HepG2 (cell line): ENCODE data around the gene NTF3. TPM values are rescaled to one million over a fixed set of nuclear protein-coding genes. Genes with fewer than 3 reads are reported as not detected.

Experiments used
- ATAC-seq: fragments of 200-7000 bp; cut with Tn5 transposase; 3 replicates; pipeline ENCODE4 v1.9.1; 2020; ENCODE audit warnings: mild to moderate bottlenecking, moderate library complexity
- BruUV-seq: library from RNA; stranded (reverse); fragments of 400-500 nt; replicated peaks from 2 replicates; lab custom pipeline; 2021; lab: Mats Ljungman, UMichigan
- CTCF ChIA-PET: fragments of 300-600 bp; formaldehyde crosslinking; extraction: SDS; loops from one replicate; lab custom pipeline; 2021; ENCODE audit warnings: low total read pairs, inconsistent platforms, low intra/inter-chr PET ratio; lab: Yijun Ruan, JAX
- POLR2A ChIA-PET: fragments of 350-600 bp; sonication (Branson Sonifier 250); formaldehyde crosslinking; loops from one replicate; lab custom pipeline; 2020; ENCODE audit warnings: antibody characterized with exemption, inconsistent platforms; lab: Yijun Ruan, JAX
- DNase-seq: peaks from one replicate; pipeline ENCODE4 v3.0.0-alpha.2; 2015; ENCODE audit warnings: low spot score
- FAIRE-seq: peaks from 3 replicates; lab custom pipeline; 2011; peaks lifted over from hg19 to GRCh38; lab: Jason Lieb, UNC
- H2AFZ ChIP-seq: one replicate; pipeline ENCODE4 v1.6.1; 2011; ENCODE audit warnings: low read length, inconsistent platforms
- H3K27ac ChIP-seq: fragments of 300-600 bp; 3 replicates; pipeline ENCODE4 v1.8.0; 2011; ENCODE audit warnings: mixed run types, mild to moderate bottlenecking, mixed read lengths, low read length, inconsistent platforms; ENCODE audit not compliant: insufficient read depth; ENCODE audit errors: extremely low read length
- H3K27me3 ChIP-seq, 2 experiments: fragments of 200-600 bp in 1 of 2; 2 replicates in 1 of 2; 3 replicates in 1 of 2; pipeline versions ENCODE4 v1.6.0 to v1.8.0; 2011; ENCODE audit warnings: low read length in 2 of 2, mild to moderate bottlenecking in 2 of 2, moderate library complexity in 2 of 2, inconsistent platforms in 1 of 2; ENCODE audit not compliant: insufficient read depth in 2 of 2, control insufficient read depth in 1 of 2
- H3K36me3 ChIP-seq, 2 experiments: fragments of 200-600 bp in 1 of 2; replicated peaks in 1 of 2; 2 replicates in 1 of 2; 3 replicates in 1 of 2; pipeline versions ENCODE4 v1.5.1 to v1.8.0; 2011; ENCODE audit warnings: low read length in 2 of 2, inconsistent platforms in 1 of 2; ENCODE audit not compliant: insufficient read depth in 2 of 2, control insufficient read depth in 1 of 2
- H3K4me1 ChIP-seq: 2 replicates; pipeline ENCODE4 v1.5.1; 2012; ENCODE audit warnings: low read length, inconsistent platforms; ENCODE audit not compliant: insufficient read depth
- H3K4me2 ChIP-seq: 2 replicates; pipeline ENCODE4 v1.6.0; 2011; ENCODE audit warnings: low read depth, low read length, inconsistent platforms
- H3K4me3 ChIP-seq, 3 experiments: fragments of 200-600 bp in 1 of 3; sonication (generic), shearing (Covaris generic) in 1 of 3; replicated peaks in 1 of 3; 2 replicates each; pipeline ENCODE4 v1.5.1; 2011 to 2016; ENCODE audit warnings: low read length in 3 of 3, inconsistent platforms in 2 of 3, low read depth in 2 of 3, mild to moderate bottlenecking in 2 of 3, control low read depth in 1 of 3, mixed read lengths in 1 of 3; ENCODE audit not compliant: insufficient read depth in 1 of 3
- H3K79me2 ChIP-seq: one replicate; pipeline ENCODE4 v1.6.1; 2011; ENCODE audit warnings: low read length, inconsistent platforms; ENCODE audit not compliant: insufficient read depth
- H3K9ac ChIP-seq: 2 replicates; pipeline ENCODE4 v1.6.0; 2011; ENCODE audit warnings: mild to moderate bottlenecking, low read depth, low read length, inconsistent platforms; ENCODE audit not compliant: insufficient read depth
- H3K9me3 ChIP-seq: 2 replicates; pipeline ENCODE4 v1.5.1; 2012; ENCODE audit warnings: mild to moderate bottlenecking, low read length
- H4K20me1 ChIP-seq: 2 replicates; pipeline ENCODE4 v1.6.0; 2011; ENCODE audit warnings: inconsistent platforms, mild to moderate bottlenecking, low read length, moderate library complexity; ENCODE audit not compliant: insufficient read depth
- CBX5 ChIP-seq: sonication (generic); formaldehyde crosslinking; IDR thresholded peaks from 2 replicates; pipeline ENCODE4 v1.4.0; 2020; ENCODE audit warnings: missing genetic modification reagents, borderline replicate concordance
- CSRNP2 ChIP-seq: sonication (generic); formaldehyde crosslinking; conservative IDR thresholded peaks from 2 replicates; pipeline ENCODE4 v1.8.0; 2022; ENCODE audit warnings: low read depth, missing genetic modification reagents
- DMTF1 ChIP-seq: sonication (generic); formaldehyde crosslinking; IDR thresholded peaks from 2 replicates; pipeline ENCODE4 v1.4.0; 2020; ENCODE audit warnings: mild to moderate bottlenecking, missing genetic modification reagents
- FOXP4 ChIP-seq: sonication (generic); formaldehyde crosslinking; IDR thresholded peaks from 2 replicates; pipeline ENCODE4 v1.4.0; 2020; ENCODE audit warnings: missing genetic modification reagents
- JUND ChIP-seq: sonication (generic); formaldehyde crosslinking; IDR thresholded peaks from 2 replicates; pipeline ENCODE4 v1.8.0; 2022; ENCODE audit warnings: mild to moderate bottlenecking, missing genetic modification reagents
- NCOA2 ChIP-seq: sonication (generic); formaldehyde crosslinking; IDR thresholded peaks from 2 replicates; pipeline ENCODE4 v1.8.0; 2022; ENCODE audit warnings: inconsistent platforms
- TCF7 ChIP-seq: sonication (generic); IDR thresholded peaks from 2 replicates; pipeline ENCODE4 v1.6.1; 2016; ENCODE audit warnings: antibody characterized with exemption, low read depth
- TEAD2 ChIP-seq: sonication (generic); formaldehyde crosslinking; IDR thresholded peaks from 2 replicates; pipeline ENCODE4 v1.9.0; 2021; ENCODE audit warnings: missing genetic modification reagents
- TFDP1 ChIP-seq: IDR thresholded peaks from 2 replicates; pipeline ENCODE4 v1.6.1; 2016; ENCODE audit warnings: missing compliant biosample characterization, missing genetic modification reagents, borderline replicate concordance
- WIZ ChIP-seq: sonication (generic); formaldehyde crosslinking; IDR thresholded peaks from 2 replicates; pipeline ENCODE4 v1.5.1; 2020; ENCODE audit warnings: mild to moderate bottlenecking, missing genetic modification reagents
- ZNF160 ChIP-seq: sonication (generic); formaldehyde crosslinking; IDR thresholded peaks from 2 replicates; pipeline ENCODE4 v1.8.0; 2022; ENCODE audit warnings: mild to moderate bottlenecking, inconsistent platforms, missing genetic modification reagents
- ZNF224 ChIP-seq: sonication (generic); formaldehyde crosslinking; IDR thresholded peaks from 2 replicates; pipeline ENCODE4 v1.5.0; 2020; ENCODE audit warnings: mild to moderate bottlenecking, missing genetic modification reagents
- ZNF225 ChIP-seq: sonication (generic); formaldehyde crosslinking; IDR thresholded peaks from 2 replicates; pipeline ENCODE4 v1.4.0; 2020; ENCODE audit warnings: mild to moderate bottlenecking, missing genetic modification reagents
- ZNF274 ChIP-seq: sonication (generic); formaldehyde crosslinking; IDR thresholded peaks from 2 replicates; pipeline ENCODE4 v1.5.1; 2020; ENCODE audit warnings: mild to moderate bottlenecking, missing genetic modification reagents
- ZNF496 ChIP-seq: sonication (generic); formaldehyde crosslinking; IDR thresholded peaks from 2 replicates; pipeline ENCODE4 v1.8.1; 2023; ENCODE audit warnings: mild to moderate bottlenecking, moderate library complexity, missing genetic modification reagents; ENCODE audit not compliant: insufficient replicate concordance
- ZNF557 ChIP-seq: sonication (generic); formaldehyde crosslinking; IDR thresholded peaks from 2 replicates; pipeline ENCODE4 v1.4.0; 2020; ENCODE audit warnings: missing genetic modification reagents
- ZNF660 ChIP-seq: sonication (generic); formaldehyde crosslinking; IDR thresholded peaks from 2 replicates; pipeline ENCODE4 v1.5.1; 2020; ENCODE audit warnings: mild to moderate bottlenecking, low read depth, missing genetic modification reagents, borderline replicate concordance
- WGBS: methylation state at CpG from one replicate; pipeline ENCODE4 v1.1.6; 2017; ENCODE audit warnings: low lambda C conversion rate; 5-methylcytosine and 5-hydroxymethylcytosine counted together
- in situ Hi-C: cut with HindIII; loops from 2 replicates; pipeline ENCODE4 v1.10.0; 2017; ENCODE audit warnings: low pct_unique_long_range_greater_than_20kb; ENCODE audit not compliant: extremely low pct_ligation_motif_present
- intact Hi-C: fragments of 100-400 bp; cut with micrococcal nuclease; formaldehyde crosslinking; loops from one replicate; pipeline ENCODE4 v1.10.0; 2022; ENCODE audit not compliant: unreplicated experiment
- polyA plus RNA-seq, 8 experiments: library from polyadenylated mRNA; depleted of rRNA in 3 of 8; stranded (reverse) in 7 of 8; unstranded in 1 of 8; fragments of >200 nt; fragmentation: Illumina TruSeq in 4 of 8; extraction: Trizol in 4 of 8; gene quantifications; 2 replicates each; pipeline versions ENCODE4 v1.2.1 to v1.2.3, GENCODE V29; 2011 to 2016; ENCODE audit warnings: low read depth in 4 of 8, missing spikeins in 1 of 8, mixed read lengths in 1 of 8; ENCODE audit not compliant: insufficient read depth in 1 of 8
- total RNA-seq, 5 experiments: library from RNA; depleted of rRNA; stranded (reverse); fragments of >200 nt; fragmentation: Illumina TruSeq; extraction: Trizol; gene quantifications; 2 replicates each; pipeline ENCODE4 v1.2.3, GENCODE V29; 2016; ENCODE audit warnings: low read depth in 1 of 5

The NTF3 gene
- total and polyA plus RNA-seq, 2 of the 13 experiments (the other 11 are each of a cell fraction or from before 2014, with no cell fraction given) = not detected

- Histone ChIP-seq H2AFZ (no peak overlapping the region), H3K27ac (no peak overlapping the region), H3K9ac (no peak overlapping the region), H3K4me2 (no peak overlapping the region), H3K4me1 (no peaks in the 10 kb centered on the region), H3K27me3 (peaks cover 1 to 17% of the 10 kb centered on the region in 2 experiments; a peak in 3 of 5 replicates), H3K36me3 (no peaks in the 10 kb centered on the region), H3K79me2 (no peaks in the 10 kb centered on the region), H3K9me3 (no peaks in the 10 kb centered on the region), H4K20me1 (no peaks in the 10 kb centered on the region), H3K4me3 (no peak overlapping the region)
- in situ Hi-C loops (no loop called here), intact Hi-C loops (no loop called here)
- ChIA-PET CTCF (no interaction called here), POLR2A (no interaction called here)
- WGBS = 4% methylated on average over 9 of the region's 9 CpGs
- no peak for ATAC-seq
- no TSS peak for BruUV-seq
- no peak for DNase-seq
- FAIRE-seq = no peak
- TF ChIP-seq CBX5 (CRISPR knock-in tag) (no peak), TCF7 (no peak), ZNF660 (CRISPR knock-in tag) (no peak), TEAD2 (CRISPR knock-in tag) (no peak), TFDP1 (CRISPR knock-in tag) (no peak), DMTF1 (CRISPR knock-in tag) (no peak), ZNF224 (CRISPR knock-in tag) (no peak), NCOA2 (CRISPR knock-in tag) (no peak), JUND (CRISPR knock-in tag) (no peak), CSRNP2 (CRISPR knock-in tag) (no peak), ZNF496 (no peak), ZNF557 (CRISPR knock-in tag) (no peak), ZNF274 (CRISPR knock-in tag) (no peak), FOXP4 (CRISPR knock-in tag) (no peak), ZNF160 (CRISPR knock-in tag) (no peak), WIZ (CRISPR knock-in tag) (no peak), ZNF225 (CRISPR knock-in tag) (no peak)
These were observed 20.7 kb downstream of the NTF3 start for GRCh38 chr12:5452569-5452968.
